Esophagus squamous epithelium (tissue), 5 donors: Measurements from ENCODE around the gene CCT6B. TPM values are rescaled to one million over a fixed set of nuclear protein-coding genes. Genes with fewer than 3 reads are reported as not detected.

Source experiments
- DNase-seq: peaks from one replicate; lab custom pipeline; 2025; lab: John Stamatoyannopoulos, UW
- H3K27ac ChIP-seq, 4 donors: fragments of 200-600 bp; sonication (generic); one replicate each; pipeline ENCODE4 v1.5.1; 2016 to 2019; ENCODE audit warnings: mild to moderate bottlenecking in 1 of 4
- H3K27me3 ChIP-seq, 4 donors: fragments of 200-600 bp; sonication (generic); 1 replicate in 3 of 4; 2 replicates in 1 of 4; pipeline versions ENCODE4 v1.5.1 to v1.6.0; 2017 to 2021; ENCODE audit warnings: antibody characterized with exemption in 1 of 4
- H3K36me3 ChIP-seq, 3 donors: fragments of 200-600 bp; sonication (generic); one replicate each; pipeline ENCODE4 v1.5.1; 2016 to 2019
- H3K4me1 ChIP-seq, 3 donors: fragments of 200-600 bp; sonication (generic); one replicate each; pipeline ENCODE4 v1.5.1; 2017 to 2019
- H3K4me3 ChIP-seq, 4 donors: fragments of 200-600 bp; sonication (generic); 1 replicate in 3 of 4; 2 replicates in 1 of 4; pipeline ENCODE4 v1.5.1; 2016 to 2019; ENCODE audit warnings: mild to moderate bottlenecking in 2 of 4, moderate library complexity in 1 of 4
- H3K9me3 ChIP-seq, 3 donors: fragments of 200-600 bp; sonication (generic); one replicate each; pipeline ENCODE4 v1.5.1; 2016 to 2019
- POLR2A ChIP-seq, 4 donors: fragments of 450-650 bp; IDR thresholded peaks; one replicate each; pipeline ENCODE4 v1.6.1; 2017; ENCODE audit warnings: antibody characterized with exemption in 4 of 4, mild to moderate bottlenecking in 4 of 4, moderate library complexity in 3 of 4
- WGBS, 2 donors: methylation state at CpG; one replicate each; pipeline ENCODE4 v1.1.5; 2018; 5-methylcytosine and 5-hydroxymethylcytosine counted together
- intact Hi-C: fragments of 100-400 bp; cut with DNase I; formaldehyde crosslinking; loops from one replicate; pipeline ENCODE4 v1.15.0; 2022
- total RNA-seq, 4 donors: library from RNA; depleted of rRNA; stranded (reverse); fragments of >200 nt; gene quantifications; one replicate each; pipeline ENCODE4 v1.1.0, GENCODE V29; 2016
- TF ChIP-seq, protein P1 (sequence below), 6 experiments: fragments of 450-650 bp in 4 of 6; fragments of 200-600 bp in 2 of 6; sonication (generic) in 2 of 6; IDR thresholded peaks; one replicate each; pipeline ENCODE4 v1.5.1; 2016 to 2019; ENCODE audit warnings: antibody characterized with exemption in 6 of 6, mild to moderate bottlenecking in 4 of 6, moderate library complexity in 4 of 6
- donor health status: DM: yes; HTN: yes; CAD: no.

Gene CCT6B
- total RNA-seq, 4 donors from 2014 or later, result 0.34 to 3.1 (median 1.4) TPM

DNA sequence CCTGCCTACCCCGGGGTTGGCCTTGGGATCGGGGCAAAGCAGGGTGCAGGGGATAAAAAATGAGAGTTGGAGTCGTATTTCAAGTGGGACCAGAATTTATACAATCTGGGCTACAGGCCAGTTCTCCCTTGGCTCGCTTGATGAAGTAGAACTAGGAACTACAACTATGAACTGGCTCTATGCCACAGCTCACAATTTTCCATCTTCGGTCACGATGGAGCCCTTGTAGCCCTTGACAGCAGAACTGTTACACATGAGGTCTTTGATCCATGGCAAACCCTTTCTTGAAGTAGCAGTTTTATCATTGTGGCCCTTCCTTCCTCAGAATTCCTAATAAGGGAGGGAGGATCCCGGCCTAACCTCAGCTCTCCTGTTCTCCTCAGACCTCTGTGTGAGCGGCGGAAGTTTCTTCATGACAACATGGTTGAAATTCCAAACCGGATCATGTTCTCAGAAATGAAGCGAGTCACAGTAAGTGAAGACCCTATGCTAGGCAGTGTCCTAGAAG, 36.1 kb upstream of the CCT6B start:
- peaks cover 6 to 50% (median 22%) of the 10 kb centered on the region in 3 donors for H3K4me1 ChIP-seq
- peak overlapping the region; percentile 47 to 74 (median 72) for H3K27ac ChIP-seq
- TF ChIP-seq, protein P1, sequence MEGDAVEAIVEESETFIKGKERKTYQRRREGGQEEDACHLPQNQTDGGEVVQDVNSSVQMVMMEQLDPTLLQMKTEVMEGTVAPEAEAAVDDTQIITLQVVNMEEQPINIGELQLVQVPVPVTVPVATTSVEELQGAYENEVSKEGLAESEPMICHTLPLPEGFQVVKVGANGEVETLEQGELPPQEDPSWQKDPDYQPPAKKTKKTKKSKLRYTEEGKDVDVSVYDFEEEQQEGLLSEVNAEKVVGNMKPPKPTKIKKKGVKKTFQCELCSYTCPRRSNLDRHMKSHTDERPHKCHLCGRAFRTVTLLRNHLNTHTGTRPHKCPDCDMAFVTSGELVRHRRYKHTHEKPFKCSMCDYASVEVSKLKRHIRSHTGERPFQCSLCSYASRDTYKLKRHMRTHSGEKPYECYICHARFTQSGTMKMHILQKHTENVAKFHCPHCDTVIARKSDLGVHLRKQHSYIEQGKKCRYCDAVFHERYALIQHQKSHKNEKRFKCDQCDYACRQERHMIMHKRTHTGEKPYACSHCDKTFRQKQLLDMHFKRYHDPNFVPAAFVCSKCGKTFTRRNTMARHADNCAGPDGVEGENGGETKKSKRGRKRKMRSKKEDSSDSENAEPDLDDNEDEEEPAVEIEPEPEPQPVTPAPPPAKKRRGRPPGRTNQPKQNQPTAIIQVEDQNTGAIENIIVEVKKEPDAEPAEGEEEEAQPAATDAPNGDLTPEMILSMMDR (IDR thresholded peaks at IDR 0.05), result no peak
- TF ChIP-seq POLR2A (IDR thresholded peaks at IDR 0.05), result no peak
- peaks cover 0 to 86% (median 23%) of the 10 kb centered on the region in 3 donors for H3K36me3 ChIP-seq
- no peaks in the 10 kb centered on the region for H3K27me3 ChIP-seq
- H3K9me3 ChIP-seq, result no peaks in the 10 kb centered on the region
- H3K4me3 ChIP-seq, result no peak overlapping the region
- DNase-seq, result no peak
- intact Hi-C loops, result loop anchor here (5.0 kb wide), 1 partner anchor 120 kb away; the partner anchor contains the start of gene RAD51D
- WGBS, 2 donors, result 52 to 66% methylated on average over 8 to 11 of the region's 11 CpGs

GRCh38 chr17:34996422-34997285, 35.4 kb upstream of the CCT6B start:
- peak overlapping the region; percentile 47 to 74 (median 72) for H3K27ac ChIP-seq
- H3K9me3 ChIP-seq, result no peaks in the 10 kb centered on the region
- no peaks in the 10 kb centered on the region for H3K27me3 ChIP-seq
- DNase-seq, result no peak
- H3K4me1 ChIP-seq, result peaks cover 6 to 43% (median 22%) of the 10 kb centered on the region in 3 donors
- TF ChIP-seq, protein P1 (IDR thresholded peaks at IDR 0.05), result no peak
- TF ChIP-seq POLR2A (IDR thresholded peaks at IDR 0.05), result no peak
- no peak overlapping the region for H3K4me3 ChIP-seq
- H3K36me3 ChIP-seq, result peaks cover 3 to 86% (median 25%) of the 10 kb centered on the region in 3 donors
- intact Hi-C loops, result loop anchor here (5.0 kb wide), 1 partner anchor 121 kb away; the partner anchor contains the start of gene RAD51D
- 56 to 58% methylated on average over 3 of the region's 3 CpGs for WGBS, 2 donors

DNA sequence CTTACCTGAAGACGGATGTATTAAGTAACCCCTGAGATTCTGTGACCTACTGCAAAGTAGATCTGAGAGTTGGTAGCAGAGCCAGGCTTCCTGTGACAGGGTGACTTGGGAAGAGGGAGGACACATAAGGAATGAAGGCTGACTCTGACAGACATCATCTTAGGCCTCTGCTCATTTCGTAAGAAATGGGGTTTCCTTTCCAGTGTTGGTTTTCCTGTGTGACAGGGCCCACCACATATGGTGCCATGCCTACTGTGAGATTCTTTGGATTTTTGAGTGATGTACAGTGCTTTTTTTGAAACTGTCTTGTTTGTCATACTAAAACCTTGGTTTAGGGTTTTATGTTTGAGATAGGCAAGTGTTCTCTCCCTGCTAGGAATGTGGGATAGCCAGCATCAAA, 31.8 kb upstream of the CCT6B start:
- peaks cover 6 to 19% (median 15%) of the 10 kb centered on the region in 3 donors for H3K4me1 ChIP-seq
- H3K4me3 ChIP-seq, result no peak overlapping the region
- intact Hi-C loops, result no loop called here
- TF ChIP-seq POLR2A (IDR thresholded peaks at IDR 0.05), result no peak
- TF ChIP-seq, protein P1 (IDR thresholded peaks at IDR 0.05), result no peak
- 48 to 91% methylated on average over 1 to 2 of the region's 2 CpGs for WGBS, 2 donors
- DNase-seq, result no peak
- H3K27me3 ChIP-seq, result no peaks in the 10 kb centered on the region
- peaks cover 16 to 86% (median 24%) of the 10 kb centered on the region in 3 donors for H3K36me3 ChIP-seq
- H3K9me3 ChIP-seq, result no peaks in the 10 kb centered on the region
- no peak overlapping the region for H3K27ac ChIP-seq

GRCh38 chr17:34991606-34992005, 30.3 kb upstream of the CCT6B start:
- no peak overlapping the region for H3K4me3 ChIP-seq
- H3K27ac ChIP-seq, result peak overlapping the region in 1 of 4 donors; percentile 23
- no peak for DNase-seq
- 90 to 94% methylated on average over 2 of the region's 3 CpGs for WGBS, 2 donors
- TF ChIP-seq POLR2A (IDR thresholded peaks at IDR 0.05), result no peak
- TF ChIP-seq, protein P1 (IDR thresholded peaks at IDR 0.05), result no peak
- H3K4me1 ChIP-seq, result peaks cover 0 to 5% (median under 1%) of the 10 kb centered on the region in 3 donors
- peaks cover 16 to 99% (median 28%) of the 10 kb centered on the region in 3 donors for H3K36me3 ChIP-seq
- H3K9me3 ChIP-seq, result no peaks in the 10 kb centered on the region
- intact Hi-C loops, result no loop called here
- H3K27me3 ChIP-seq, result no peaks in the 10 kb centered on the region

DNA sequence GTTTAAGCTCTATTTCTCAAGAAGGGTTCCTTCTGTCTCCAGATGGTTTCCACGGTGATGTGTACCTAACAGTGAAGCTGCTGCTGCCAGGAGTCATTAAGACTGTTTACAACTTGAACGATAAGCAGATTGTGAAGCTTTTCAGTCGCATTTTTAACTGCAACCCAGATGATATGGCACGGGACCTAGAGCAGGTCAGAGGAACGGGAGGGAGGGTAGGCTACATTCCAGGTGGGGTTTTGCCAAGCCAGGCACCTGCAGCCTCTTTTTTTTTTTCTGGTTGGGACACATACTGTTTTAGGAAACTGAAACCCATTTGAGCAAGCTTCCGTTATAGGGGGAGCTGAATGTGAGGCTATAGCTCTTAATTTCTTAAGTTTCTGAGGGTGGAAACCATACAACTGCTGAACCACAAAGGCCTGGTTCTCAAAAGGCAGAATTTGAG, 29.7 kb upstream of the CCT6B start:
- Histone ChIP-seq H3K9me3 (no peaks in the 10 kb centered on the region), H3K4me3 (no peak overlapping the region), H3K36me3 (peaks cover 16 to 99% (median 28%) of the 10 kb centered on the region in 3 donors), H3K27me3 (no peaks in the 10 kb centered on the region), H3K4me1 (no peaks in the 10 kb centered on the region), H3K27ac (peak overlapping the region in 1 of 4 donors; percentile 23)
- WGBS, 2 donors, result 51 to 61% methylated on average over 6 of the region's 6 CpGs
- intact Hi-C loops, result no loop called here
- DNase-seq, result no peak
- TF ChIP-seq, protein P1 (IDR thresholded peaks at IDR 0.05), result no peak
- TF ChIP-seq POLR2A (IDR thresholded peaks at IDR 0.05), result no peak
